NAMALWA (cell line): ENCODE results near the gene SRP72.

Experiments used
- DNase-seq: peaks from one replicate; pipeline ENCODE4 v3.0.0-alpha.2; 2015; ENCODE audit warnings: low spot score

The SRP72 gene

GRCh38 chr4:56550642-56551041 is 83.2 kb downstream of the SRP72 start:
- no peak for DNase-seq

GRCh38 chr4:56551516-56551915 is 84.1 kb downstream of the SRP72 start:
- no peak for DNase-seq

- DNase-seq: no peak
These were observed 84.9 kb downstream of the SRP72 start for GRCh38 chr4:56552273-56552672.
